Osteocyte (in vitro differentiated cells): ENCODE measurements around the gene SLC25A22. TPM values are rescaled to one million over a fixed set of nuclear protein-coding genes. Genes with fewer than 3 reads are reported as not detected.

Experiments used
- DNase-seq: peaks from one replicate; pipeline ENCODE4 v3.0.0; 2021; ENCODE audit warnings: mixed read lengths; ENCODE audit not compliant: unreplicated experiment; ENCODE audit errors: extremely low spot score
- H3K27ac Mint-ChIP-seq: one replicate; pipeline ENCODE4 v1.8.0; 2021; ENCODE audit warnings: mild to moderate bottlenecking, mixed read lengths; ENCODE audit not compliant: unreplicated experiment
- H3K27me3 Mint-ChIP-seq: one replicate; pipeline ENCODE4 v1.8.0; 2021; ENCODE audit warnings: mixed read lengths; ENCODE audit not compliant: unreplicated experiment
- H3K36me3 Mint-ChIP-seq: one replicate; pipeline ENCODE4 v1.8.0; 2021; ENCODE audit warnings: mixed read lengths; ENCODE audit not compliant: unreplicated experiment
- H3K4me1 Mint-ChIP-seq: one replicate; pipeline ENCODE4 v1.8.0; 2021; ENCODE audit warnings: mixed read lengths; ENCODE audit not compliant: unreplicated experiment
- H3K4me3 Mint-ChIP-seq: one replicate; pipeline ENCODE4 v1.8.0; 2021; ENCODE audit warnings: mild to moderate bottlenecking, moderate library complexity, mixed read lengths; ENCODE audit not compliant: unreplicated experiment
- H3K9me3 Mint-ChIP-seq: one replicate; pipeline ENCODE4 v1.8.0; 2021; ENCODE audit warnings: mixed read lengths; ENCODE audit not compliant: unreplicated experiment
- total RNA-seq: library from RNA; stranded (reverse); gene quantifications from 2 replicates; pipeline ENCODE4 v1.2.1, GENCODE V29; 2021
- TF ChIP-seq, protein P1 (sequence below): fragments of 200-600 bp; sonication (generic); IDR thresholded peaks from 2 replicates; pipeline ENCODE4 v1.5.0; 2021; ENCODE audit warnings: antibody characterized with exemption, mild to moderate bottlenecking, moderate library complexity

Gene SLC25A22
- total RNA-seq, 1 donor from 2014 or later = 19.7 TPM

- Mint-ChIP-seq H3K4me3 (no peak overlapping the region), H3K9me3 (no peaks in the 10 kb centered on the region), H3K27ac (no peak overlapping the region), H3K36me3 (peaks cover 19% of the 10 kb centered on the region), H3K27me3 (no peaks in the 10 kb centered on the region), H3K4me1 (peaks cover 7% of the 10 kb centered on the region)
- no peak for DNase-seq
- TF ChIP-seq, protein P1, sequence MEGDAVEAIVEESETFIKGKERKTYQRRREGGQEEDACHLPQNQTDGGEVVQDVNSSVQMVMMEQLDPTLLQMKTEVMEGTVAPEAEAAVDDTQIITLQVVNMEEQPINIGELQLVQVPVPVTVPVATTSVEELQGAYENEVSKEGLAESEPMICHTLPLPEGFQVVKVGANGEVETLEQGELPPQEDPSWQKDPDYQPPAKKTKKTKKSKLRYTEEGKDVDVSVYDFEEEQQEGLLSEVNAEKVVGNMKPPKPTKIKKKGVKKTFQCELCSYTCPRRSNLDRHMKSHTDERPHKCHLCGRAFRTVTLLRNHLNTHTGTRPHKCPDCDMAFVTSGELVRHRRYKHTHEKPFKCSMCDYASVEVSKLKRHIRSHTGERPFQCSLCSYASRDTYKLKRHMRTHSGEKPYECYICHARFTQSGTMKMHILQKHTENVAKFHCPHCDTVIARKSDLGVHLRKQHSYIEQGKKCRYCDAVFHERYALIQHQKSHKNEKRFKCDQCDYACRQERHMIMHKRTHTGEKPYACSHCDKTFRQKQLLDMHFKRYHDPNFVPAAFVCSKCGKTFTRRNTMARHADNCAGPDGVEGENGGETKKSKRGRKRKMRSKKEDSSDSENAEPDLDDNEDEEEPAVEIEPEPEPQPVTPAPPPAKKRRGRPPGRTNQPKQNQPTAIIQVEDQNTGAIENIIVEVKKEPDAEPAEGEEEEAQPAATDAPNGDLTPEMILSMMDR = no peak
Observed at GRCh38 chr11:763549-764321, 34.3 kb downstream of the SLC25A22 start.

- no peaks in the 10 kb centered on the region for H3K9me3 Mint-ChIP-seq
- no peaks in the 10 kb centered on the region for H3K27me3 Mint-ChIP-seq
- peaks cover 21% of the 10 kb centered on the region for H3K36me3 Mint-ChIP-seq
- TF ChIP-seq, protein P1 = no peak
- H3K4me3 Mint-ChIP-seq = no peak overlapping the region
- H3K27ac Mint-ChIP-seq = peak overlapping the region; percentile 29
- no peak for DNase-seq
- peaks cover 7% of the 10 kb centered on the region for H3K4me1 Mint-ChIP-seq
Observed at GRCh38 chr11:763073-763463, 35.0 kb downstream of the SLC25A22 start.

- Mint-ChIP-seq H3K27me3 (no peaks in the 10 kb centered on the region), H3K4me3 (no peak overlapping the region), H3K36me3 (peaks cover 23% of the 10 kb centered on the region), H3K9me3 (no peaks in the 10 kb centered on the region), H3K4me1 (peaks cover 7% of the 10 kb centered on the region), H3K27ac (peak overlapping the region; percentile 29)
- TF ChIP-seq, protein P1 = no peak
- no peak for DNase-seq
Observed at GRCh38 chr11:762421-763072, 35.5 kb downstream of the SLC25A22 start.

- TF ChIP-seq, protein P1 = no peak
- H3K4me3 Mint-ChIP-seq = no peak overlapping the region
- no peaks in the 10 kb centered on the region for H3K27me3 Mint-ChIP-seq
- DNase-seq = no peak
- peaks cover 30% of the 10 kb centered on the region for H3K36me3 Mint-ChIP-seq
- peaks cover 7% of the 10 kb centered on the region for H3K4me1 Mint-ChIP-seq
- no peak overlapping the region for H3K27ac Mint-ChIP-seq
- no peaks in the 10 kb centered on the region for H3K9me3 Mint-ChIP-seq
Observed at GRCh38 chr11:761526-762108, 36.5 kb downstream of the SLC25A22 start.

DNA sequence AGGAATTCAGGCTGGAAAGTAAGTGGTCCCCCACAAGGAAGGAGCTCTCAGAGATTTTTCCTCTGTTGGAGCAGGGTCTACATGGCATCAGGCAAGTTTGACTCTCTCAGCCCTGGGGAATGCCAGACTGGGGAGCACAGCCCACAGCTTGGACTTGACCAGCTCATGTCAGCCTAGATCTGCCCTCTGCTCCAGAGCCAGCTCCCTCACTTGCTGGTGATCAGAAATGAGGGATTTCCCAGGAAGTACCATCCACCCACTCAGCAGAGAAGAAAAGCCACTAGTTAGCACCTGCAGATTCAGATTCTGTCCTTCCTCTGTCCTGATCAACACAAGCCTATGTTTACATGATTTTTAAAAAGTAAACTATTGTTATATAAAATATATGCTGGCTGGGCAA is 37.8 kb downstream of the SLC25A22 start:
- no peak overlapping the region for H3K4me3 Mint-ChIP-seq
- no peak for DNase-seq
- H3K36me3 Mint-ChIP-seq = peaks cover 28% of the 10 kb centered on the region
- peaks cover 7% of the 10 kb centered on the region for H3K4me1 Mint-ChIP-seq
- TF ChIP-seq, protein P1 = no peak
- no peak overlapping the region for H3K27ac Mint-ChIP-seq
- no peaks in the 10 kb centered on the region for H3K9me3 Mint-ChIP-seq
- H3K27me3 Mint-ChIP-seq = no peaks in the 10 kb centered on the region
